SKM-1 (cell line): ENCODE measurements around the gene CYTH3.

ENCODE experiments used
- DNase-seq: peaks from one replicate; lab custom pipeline; 2025; ENCODE audit not compliant: unreplicated experiment; lab: John Stamatoyannopoulos, UW

The CYTH3 gene

GRCh38 chr7:6168477-6168868, 104.0 kb downstream of the CYTH3 start:
- no peak for DNase-seq

DNA sequence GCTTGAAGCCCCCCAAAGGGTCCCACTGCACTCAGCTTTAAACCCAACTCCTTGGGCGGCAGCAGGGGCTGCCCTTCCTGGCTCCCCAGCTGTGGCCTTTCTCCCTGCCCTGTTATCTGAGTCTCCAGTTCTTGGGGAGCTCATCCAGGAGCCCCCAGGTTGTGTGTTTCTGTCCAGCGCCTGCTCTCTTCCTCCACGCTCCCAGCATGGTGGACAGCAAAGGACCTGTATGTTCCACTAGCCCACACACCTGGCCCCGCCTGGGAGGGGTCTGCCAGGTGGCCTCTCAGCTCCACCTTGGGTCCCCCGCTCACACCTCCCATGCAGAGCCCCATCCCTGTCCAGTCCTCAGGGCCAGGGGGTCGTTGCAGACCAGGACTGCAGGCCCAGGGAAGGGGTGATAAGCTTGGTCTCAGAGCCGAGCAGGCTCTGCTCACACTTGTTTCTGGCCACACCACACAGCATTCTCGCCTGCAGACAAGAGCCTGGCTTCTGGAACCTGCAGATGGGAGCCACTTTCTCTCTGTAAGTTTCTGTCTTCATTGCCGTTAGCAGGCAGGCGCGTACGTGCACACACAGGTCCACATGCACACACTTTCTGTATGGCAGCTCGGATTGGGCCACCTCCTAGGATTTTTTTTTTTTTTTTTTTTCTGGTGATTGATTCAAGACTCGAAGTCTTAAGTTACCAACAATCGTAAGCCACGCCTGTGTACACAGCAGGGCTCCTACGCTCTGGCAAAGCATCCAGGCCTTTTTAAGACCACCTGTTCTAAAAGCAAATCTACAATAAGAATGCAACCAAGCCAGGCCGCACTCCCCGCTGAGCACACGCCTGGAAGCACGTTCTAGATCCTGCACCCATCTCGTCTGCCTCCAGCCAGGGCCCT, 104.6 kb downstream of the CYTH3 start:
- DNase-seq = no peak

DNA sequence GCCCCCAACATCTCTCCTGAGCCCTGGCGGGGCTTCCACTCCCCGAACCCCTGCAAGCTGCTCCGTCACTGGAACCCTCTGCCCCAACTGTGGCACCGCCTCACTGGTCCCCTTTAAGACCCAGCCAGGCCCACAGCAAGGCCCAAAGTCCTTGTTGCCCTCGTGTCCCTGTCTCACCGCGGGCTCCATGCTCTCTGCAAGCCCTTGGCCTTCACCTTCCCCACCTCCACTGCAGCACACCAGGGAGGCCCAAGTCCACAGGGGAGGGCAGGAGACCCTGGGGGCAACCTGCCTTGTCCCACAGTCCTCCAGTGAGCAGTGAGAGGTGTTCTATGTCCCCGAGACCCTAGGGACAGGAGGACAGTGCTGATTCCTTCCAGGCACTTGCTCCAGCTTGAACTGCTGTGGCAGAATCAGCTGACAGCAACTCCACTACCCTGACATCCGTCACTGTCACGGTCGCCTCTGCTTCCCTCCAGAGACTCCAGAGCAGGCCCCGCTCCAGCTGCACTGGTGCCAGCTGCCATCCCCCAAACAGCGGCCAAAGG, 105.3 kb downstream of the CYTH3 start:
- DNase-seq = no peak

GRCh38 chr7:6166443-6166891, 106.0 kb downstream of the CYTH3 start:
- DNase-seq = no peak

- DNase-seq = no peak
These were observed 106.7 kb downstream of the CYTH3 start for GRCh38 chr7:6165521-6166320.

DNA sequence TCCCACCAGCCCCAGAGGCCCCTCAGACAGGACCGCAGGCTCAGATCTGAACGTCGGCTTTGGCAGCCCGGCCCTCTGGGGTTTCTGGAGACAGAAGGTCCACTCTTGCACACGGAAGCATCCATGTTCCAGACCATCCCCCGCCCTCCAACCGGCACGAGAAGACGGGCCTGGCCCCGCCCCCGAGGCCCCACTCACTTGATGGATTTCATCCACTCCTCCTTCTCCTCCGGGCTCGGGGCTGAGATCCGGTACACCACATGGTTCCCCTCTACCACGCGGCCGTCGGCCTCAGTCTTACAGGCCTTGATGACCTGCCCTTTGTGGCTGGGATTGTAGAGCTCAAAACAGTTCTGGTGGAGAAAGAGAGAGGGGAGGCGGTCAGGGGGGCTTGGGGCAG, 107.3 kb downstream of the CYTH3 start:
- DNase-seq = no peak

GRCh38 chr7:6164491-6164890, 107.9 kb downstream of the CYTH3 start:
- DNase-seq = no peak

DNA sequence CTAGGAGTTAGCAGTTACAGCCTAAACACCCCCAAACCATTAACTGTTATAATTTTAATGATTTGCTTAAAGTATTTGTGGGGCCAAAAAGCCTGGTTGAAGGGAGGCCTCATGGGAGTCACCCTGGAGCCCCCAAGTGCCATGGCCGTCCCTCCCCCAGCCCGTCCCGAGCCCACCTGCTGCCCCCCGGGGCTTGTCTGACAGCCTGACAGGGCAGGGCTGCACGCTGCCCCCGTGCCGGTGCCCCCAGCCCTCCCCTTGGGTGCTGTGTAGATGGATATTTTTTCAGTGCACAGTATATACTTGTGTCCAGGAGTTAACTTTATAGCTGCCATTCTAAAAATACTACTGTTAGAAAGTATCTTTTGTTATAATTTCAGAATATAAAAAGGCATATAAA, 108.4 kb downstream of the CYTH3 start:
- DNase-seq = no peak

DNA sequence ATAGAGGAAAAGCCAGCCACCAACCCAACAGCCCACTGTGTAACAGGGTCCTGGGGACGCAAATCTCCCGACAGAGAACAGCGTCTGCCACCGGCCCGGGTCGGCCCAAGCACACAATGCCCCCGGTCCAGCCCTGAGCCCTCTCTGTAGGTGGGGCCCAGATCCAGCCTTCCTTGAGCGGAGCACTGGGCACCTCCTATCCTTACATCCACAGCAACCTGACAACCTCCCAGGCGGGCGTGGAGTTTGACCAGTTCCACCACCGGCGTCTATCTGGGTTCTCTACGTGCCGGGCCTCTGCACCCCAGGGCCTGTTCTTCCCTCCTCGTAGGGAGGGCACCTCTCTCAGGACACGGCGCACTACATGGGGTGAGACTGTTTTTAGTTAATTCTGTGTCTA, 109.0 kb downstream of the CYTH3 start:
- DNase-seq = no peak

GRCh38 chr7:6162650-6163366, 109.6 kb downstream of the CYTH3 start:
- no peak for DNase-seq

DNA sequence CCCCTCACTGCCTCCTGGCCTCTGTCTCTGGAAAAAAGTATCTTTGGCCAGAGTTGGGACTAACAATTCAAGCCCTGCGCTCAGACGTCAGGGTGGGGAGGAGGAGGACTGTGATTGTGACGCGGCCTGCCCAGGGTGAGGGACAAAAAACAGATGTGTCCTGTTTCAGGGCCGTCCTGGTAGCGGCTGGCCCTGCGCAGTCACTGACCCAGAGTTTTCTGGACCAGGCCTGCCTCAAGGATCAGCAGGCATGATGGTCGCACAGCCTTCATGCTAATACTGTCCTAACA, 110.1 kb downstream of the CYTH3 start:
- DNase-seq = no peak

- DNase-seq = no peak
These were observed 110.7 kb downstream of the CYTH3 start for GRCh38 chr7:6161463-6162330.

DNA sequence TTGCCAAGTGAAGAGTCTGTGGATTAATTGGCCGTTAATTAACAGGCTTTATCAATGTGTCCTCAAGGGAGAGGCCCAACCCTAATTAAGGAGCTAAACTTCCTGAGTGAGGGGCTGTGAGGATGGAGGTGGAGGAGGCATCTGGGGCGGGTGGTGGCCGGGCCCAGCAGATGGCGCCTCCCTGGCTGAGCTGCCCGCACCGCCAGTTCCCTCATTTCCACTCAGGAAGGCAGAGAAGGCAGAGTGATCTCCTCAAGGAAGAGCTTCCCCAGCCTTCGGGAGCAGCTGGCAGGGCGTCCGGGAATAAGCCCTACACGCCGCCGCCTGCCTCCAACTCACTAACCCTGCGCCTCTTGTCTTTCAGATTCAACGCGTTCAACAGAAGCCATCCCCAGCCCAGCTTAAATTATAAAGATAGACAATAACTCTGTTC, 112.2 kb downstream of the CYTH3 start:
- DNase-seq = no peak

DNA sequence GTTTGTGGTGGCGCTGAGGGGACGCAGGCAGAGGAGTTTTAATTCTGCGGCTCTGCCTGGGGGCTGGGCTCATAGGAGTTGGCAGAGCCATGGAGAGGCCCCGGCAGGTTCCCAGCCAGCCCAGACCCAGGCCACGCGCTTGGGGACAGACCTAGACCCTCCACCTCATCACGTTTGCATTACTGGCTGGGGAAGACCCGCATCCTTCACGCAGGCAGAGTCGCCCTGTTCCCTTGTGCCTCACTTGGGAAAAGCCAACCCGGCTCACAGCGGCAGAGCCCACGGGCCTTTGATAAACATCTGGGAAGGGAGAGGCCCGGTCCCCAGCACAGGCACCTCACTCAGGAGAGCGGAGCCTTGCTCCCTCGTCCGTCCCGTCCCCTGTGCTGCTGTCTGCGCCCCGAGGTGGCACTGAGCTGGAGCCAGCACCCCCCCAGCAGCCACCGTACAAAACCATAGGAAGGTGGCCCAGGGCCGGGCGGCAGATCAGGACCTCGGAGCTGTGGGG, 112.8 kb downstream of the CYTH3 start:
- DNase-seq = no peak

DNA sequence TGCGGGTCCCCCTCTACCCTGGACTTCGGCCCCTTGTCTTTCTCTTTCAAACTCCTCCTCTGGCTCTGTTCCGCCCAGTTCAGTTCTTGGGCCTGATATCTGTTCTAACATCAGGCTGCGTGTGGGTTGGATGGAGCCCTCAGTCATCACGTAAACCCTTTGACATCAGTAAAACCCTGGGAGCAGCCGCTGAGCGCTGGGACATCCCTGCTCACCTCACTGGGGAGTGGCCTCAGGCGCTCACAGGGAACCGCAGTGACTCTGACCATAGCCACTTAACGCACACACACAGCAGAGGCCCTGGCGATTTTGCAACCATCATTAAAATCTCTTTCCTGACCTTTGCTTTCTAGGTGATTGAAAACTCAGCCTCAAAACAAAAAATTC, 113.3 kb downstream of the CYTH3 start:
- DNase-seq = no peak

DNA sequence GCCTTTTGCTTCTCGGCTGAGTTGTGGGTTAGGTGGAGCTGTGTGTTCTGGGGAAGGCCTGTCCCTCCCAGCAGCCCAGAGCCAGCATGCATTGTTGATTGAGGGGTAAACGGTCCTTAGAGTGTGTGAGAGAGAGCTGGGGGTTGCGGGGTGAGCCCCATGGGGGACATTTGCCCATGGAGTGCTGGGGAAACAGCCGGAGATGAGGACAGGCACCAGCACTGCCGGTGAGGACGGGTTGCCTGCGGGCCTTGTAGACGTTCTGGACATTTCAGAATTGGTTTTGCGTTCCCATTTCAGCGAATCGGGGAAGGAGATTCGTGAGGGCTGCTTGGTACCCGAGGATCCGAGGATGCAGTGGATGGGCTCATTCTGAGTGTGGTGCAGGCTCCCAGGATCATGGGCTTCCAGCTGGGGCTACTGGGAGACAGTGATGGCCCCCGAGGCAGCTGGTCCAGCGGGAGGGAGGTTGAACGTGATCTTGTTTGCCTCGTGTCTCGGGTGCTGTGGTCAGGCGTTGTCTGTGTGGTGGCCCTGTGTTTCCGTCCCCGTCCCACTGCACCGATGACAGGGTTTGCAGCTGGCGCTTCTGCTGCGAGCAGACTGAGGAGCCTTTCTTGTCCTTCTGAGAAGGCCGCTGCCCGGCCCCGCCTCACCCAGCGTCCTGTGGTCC, 113.9 kb downstream of the CYTH3 start:
- DNase-seq = no peak

GRCh38 chr7:6157685-6158423, 114.6 kb downstream of the CYTH3 start:
- no peak for DNase-seq

GRCh38 chr7:6156734-6157133, 115.7 kb downstream of the CYTH3 start:
- no peak for DNase-seq

GRCh38 chr7:6155596-6155995, 116.8 kb downstream of the CYTH3 start:
- DNase-seq = no peak
